ENCODE results near the gene NRG3.

DNA sequence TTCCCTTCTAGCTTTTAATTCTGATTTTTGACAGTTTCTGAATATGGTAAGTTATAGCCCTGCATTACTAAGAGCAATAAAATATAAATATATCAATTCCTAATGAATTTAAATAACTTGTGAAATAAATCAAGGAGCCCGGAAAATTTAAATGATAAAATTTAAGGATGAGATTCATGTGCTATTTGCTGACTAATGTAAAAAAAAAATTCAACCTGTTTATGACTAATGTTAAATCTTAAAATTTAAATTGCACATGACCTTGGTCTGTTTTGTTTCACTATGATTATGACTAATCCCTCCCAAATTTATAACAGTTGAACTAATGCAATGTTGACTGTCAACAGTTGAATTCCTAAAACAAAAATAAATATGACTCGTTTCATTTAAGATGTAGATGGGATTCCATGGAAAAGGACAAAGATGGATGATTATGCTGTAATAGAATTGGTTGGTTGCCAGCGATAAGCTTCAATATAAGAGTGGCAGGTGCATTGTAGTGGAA lies 419.9 kb downstream of the NRG3 start:
- TF ChIP-seq, protein P1, sequence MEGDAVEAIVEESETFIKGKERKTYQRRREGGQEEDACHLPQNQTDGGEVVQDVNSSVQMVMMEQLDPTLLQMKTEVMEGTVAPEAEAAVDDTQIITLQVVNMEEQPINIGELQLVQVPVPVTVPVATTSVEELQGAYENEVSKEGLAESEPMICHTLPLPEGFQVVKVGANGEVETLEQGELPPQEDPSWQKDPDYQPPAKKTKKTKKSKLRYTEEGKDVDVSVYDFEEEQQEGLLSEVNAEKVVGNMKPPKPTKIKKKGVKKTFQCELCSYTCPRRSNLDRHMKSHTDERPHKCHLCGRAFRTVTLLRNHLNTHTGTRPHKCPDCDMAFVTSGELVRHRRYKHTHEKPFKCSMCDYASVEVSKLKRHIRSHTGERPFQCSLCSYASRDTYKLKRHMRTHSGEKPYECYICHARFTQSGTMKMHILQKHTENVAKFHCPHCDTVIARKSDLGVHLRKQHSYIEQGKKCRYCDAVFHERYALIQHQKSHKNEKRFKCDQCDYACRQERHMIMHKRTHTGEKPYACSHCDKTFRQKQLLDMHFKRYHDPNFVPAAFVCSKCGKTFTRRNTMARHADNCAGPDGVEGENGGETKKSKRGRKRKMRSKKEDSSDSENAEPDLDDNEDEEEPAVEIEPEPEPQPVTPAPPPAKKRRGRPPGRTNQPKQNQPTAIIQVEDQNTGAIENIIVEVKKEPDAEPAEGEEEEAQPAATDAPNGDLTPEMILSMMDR (IDR thresholded peaks at IDR 0.05): no peak
- TF ChIP-seq EZH2 (IDR thresholded peaks at IDR 0.05; ENCODE audit: borderline replicate concordance, insufficient read depth, low read depth, low read length, poor library complexity, severe bottlenecking): no peak
